Measurements from ENCODE around the gene MDM1. TPM values are rescaled to one million over a fixed set of nuclear protein-coding genes. Genes with fewer than 3 reads are reported as not detected.

Gene MDM1
- total RNA-seq, 1 experiment from 2014 or later: 10.6 TPM

DNA sequence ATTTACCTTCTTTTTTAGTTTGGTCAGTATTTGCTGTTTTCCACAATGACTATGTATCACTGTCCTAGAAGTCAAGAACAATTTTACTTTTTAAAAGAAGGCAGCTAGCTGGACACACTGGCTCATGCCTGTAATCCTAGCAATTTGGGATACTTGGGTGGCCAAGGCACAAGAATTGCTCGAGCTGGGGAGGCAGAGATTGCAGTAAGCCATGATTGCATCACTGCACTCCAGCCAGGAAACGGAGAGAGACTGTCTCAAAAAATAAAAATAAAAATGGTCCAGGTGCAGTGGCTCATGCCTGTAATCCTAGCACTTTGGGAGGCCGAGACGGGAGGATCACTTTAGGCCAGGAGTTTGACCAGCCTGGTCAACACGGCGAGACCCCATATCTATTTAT lies 28.3 kb downstream of the MDM1 start:
- Histone ChIP-seq H2BK15ac (ENCODE audit: low read depth, low read length) (no peak overlapping the region), H3T11ph (ENCODE audit: low read length) (no peak overlapping the region), H3K79me2 (ENCODE audit: insufficient read depth, low read length) (no peaks in the 10 kb centered on the region), H3K23me2 (ENCODE audit: insufficient read length, low read depth, low read length, poor library complexity, severe bottlenecking) (no peaks in the 10 kb centered on the region), H3K4me2 (ENCODE audit: insufficient read depth, insufficient read length, low read length) (no peak overlapping the region), H2BK12ac (ENCODE audit: insufficient read length, low read depth, low read length) (no peak overlapping the region), H2BK5ac (ENCODE audit: insufficient read length, low read length) (no peak overlapping the region), H2AFZ (ENCODE audit: low read length) (no peak overlapping the region), H3K4ac (ENCODE audit: low read depth, low read length) (no peak overlapping the region), H4K20me1 (ENCODE audit: control insufficient read depth, insufficient read depth, insufficient read length) (no peaks in the 10 kb centered on the region), H4K5ac (ENCODE audit: insufficient read length, low read depth, low read length) (no peak overlapping the region), H3K56ac (ENCODE audit: insufficient read length, low read depth, low read length) (no peak overlapping the region), H2BK20ac (ENCODE audit: low read depth, low read length, poor library complexity, severe bottlenecking) (no peak overlapping the region), H3K79me1 (ENCODE audit: insufficient read depth, low read depth, low read length, poor library complexity, severe bottlenecking) (no peaks in the 10 kb centered on the region), H4K8ac (replicated peaks; ENCODE audit: insufficient read length, low read depth, low read length) (no peak overlapping the region), H2BK120ac (ENCODE audit: low read depth, low read length, poor library complexity, severe bottlenecking) (no peak overlapping the region), H3K4me1 (ENCODE audit: insufficient read depth, low read length) (no peaks in the 10 kb centered on the region), H3K27me3 (ENCODE audit: insufficient read depth, low read length) (no peaks in the 10 kb centered on the region), H3K9me3 (ENCODE audit: control insufficient read depth, low read depth, low read length) (no peaks in the 10 kb centered on the region), H3K9ac (ENCODE audit: extremely low read depth, insufficient read length, low read length) (no peak overlapping the region), H3K18ac (ENCODE audit: insufficient read length, low read depth, low read length) (no peak overlapping the region), H3K23ac (ENCODE audit: insufficient read length, low read depth, low read length) (no peak overlapping the region), H3K27ac (ENCODE audit: insufficient read length, low read depth, low read length) (no peak overlapping the region), H4K91ac (ENCODE audit: insufficient read length, low read depth, low read length) (no peak overlapping the region), H2AK5ac (ENCODE audit: insufficient read length, low read length) (no peak overlapping the region), H3K14ac (ENCODE audit: insufficient read depth, low read length) (no peak overlapping the region)
- no CpG with 5 or more reads among the region's 6 CpGs for WGBS (ENCODE audit: extremely low coverage, insufficient read length, low lambda C conversion rate)
- no peak overlapping the region for H3K4me3 Mint-ChIP-seq
- no peaks in the 10 kb centered on the region for H3K27me3 Mint-ChIP-seq (ENCODE audit: low read depth)
- H3K4me1 Mint-ChIP-seq: peaks cover 0 to 3% of the 10 kb centered on the region in 2 experiments; a peak in 1 of 4 replicates
- TF ChIP-seq, protein P1, sequence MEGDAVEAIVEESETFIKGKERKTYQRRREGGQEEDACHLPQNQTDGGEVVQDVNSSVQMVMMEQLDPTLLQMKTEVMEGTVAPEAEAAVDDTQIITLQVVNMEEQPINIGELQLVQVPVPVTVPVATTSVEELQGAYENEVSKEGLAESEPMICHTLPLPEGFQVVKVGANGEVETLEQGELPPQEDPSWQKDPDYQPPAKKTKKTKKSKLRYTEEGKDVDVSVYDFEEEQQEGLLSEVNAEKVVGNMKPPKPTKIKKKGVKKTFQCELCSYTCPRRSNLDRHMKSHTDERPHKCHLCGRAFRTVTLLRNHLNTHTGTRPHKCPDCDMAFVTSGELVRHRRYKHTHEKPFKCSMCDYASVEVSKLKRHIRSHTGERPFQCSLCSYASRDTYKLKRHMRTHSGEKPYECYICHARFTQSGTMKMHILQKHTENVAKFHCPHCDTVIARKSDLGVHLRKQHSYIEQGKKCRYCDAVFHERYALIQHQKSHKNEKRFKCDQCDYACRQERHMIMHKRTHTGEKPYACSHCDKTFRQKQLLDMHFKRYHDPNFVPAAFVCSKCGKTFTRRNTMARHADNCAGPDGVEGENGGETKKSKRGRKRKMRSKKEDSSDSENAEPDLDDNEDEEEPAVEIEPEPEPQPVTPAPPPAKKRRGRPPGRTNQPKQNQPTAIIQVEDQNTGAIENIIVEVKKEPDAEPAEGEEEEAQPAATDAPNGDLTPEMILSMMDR (conservative IDR thresholded peaks at IDR 0.05): no peak
- no peak for DNase-seq
- peaks cover 7 to 34% (median 11%) of the 10 kb centered on the region in 3 experiments; a peak in 6 of 7 replicates for H3K36me3 Mint-ChIP-seq (ENCODE audit: insufficient read depth in 1 of 3, low read depth in 3 of 3)
- H3K9me3 Mint-ChIP-seq: no peaks in the 10 kb centered on the region
- H3K27ac Mint-ChIP-seq: no peak overlapping the region; a peak in 1 of 7 replicates

Measured in H9 (cell line).